Ecto neural progenitor cell (in vitro differentiated cells): ENCODE measurements around the gene ITGAL.
A peak's percentile ranks its signal among the peaks of the same experiment; 100 is the strongest.
"Not testable (repeated sequence)": the region's sequence is repeated elsewhere in the genome, so short reads cannot be mapped to it uniquely, and the experiment has no call there.

Experiments used
- DNase-seq: peaks from one replicate; pipeline ENCODE4 v3.0.0-alpha.2; 2018; ENCODE audit warnings: low spot score

The ITGAL gene

DNA sequence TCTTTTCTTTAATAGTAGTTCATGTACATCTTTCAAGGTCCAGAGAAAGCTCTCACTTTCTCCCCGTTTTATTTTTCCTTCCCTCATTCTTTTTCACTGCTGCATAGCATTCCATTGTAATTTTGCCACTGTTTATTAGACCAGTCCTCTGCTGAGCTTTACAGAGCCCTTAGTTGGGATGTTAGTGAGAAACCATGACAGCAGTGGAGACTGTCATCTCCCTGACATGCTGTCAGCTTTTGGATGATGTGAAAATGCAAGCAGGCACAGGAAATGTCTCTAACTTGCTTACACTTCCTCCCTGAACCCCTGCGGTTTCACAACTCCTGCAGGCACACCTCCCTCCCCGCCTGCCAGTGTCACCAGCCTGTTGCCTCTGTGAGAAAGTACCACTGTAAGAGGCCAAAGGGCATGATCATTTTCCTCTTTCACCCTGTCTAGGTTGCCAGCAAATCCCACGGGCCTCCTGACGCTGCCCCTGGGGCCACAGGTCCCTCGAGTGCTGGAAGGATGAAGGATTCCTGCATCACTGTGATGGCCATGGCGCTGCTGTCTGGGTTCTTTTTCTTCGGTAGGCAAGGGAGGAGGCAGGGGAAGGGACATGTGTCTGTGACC lies at the start of gene ITGAL:
TSS of gene ITGAL (plus strand) at position 415 of the 615 bp plus-strand sequence. CDS start at position 511, 96 bp downstream.
- no peak for DNase-seq

DNA sequence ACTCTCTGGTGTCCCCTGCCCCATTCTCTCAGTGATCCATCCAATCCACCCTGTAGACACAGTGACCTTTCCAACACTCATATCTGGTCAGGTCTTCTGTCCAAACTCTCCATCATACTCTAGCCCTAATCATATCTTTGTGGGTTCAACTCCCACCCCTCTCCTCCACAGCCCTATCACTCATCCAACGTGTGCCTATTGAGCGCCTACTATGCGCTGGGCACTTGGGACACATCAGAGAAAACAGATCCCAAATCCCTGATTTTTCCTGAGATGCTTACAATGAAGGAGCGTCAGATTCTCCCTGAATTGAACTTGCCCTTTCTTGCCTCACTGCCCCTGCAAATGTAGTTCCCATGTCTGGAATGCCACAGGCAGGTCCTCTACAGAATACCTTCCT lies 44.5 kb upstream of the ITGAL start:
- DNase-seq = no peak

DNA sequence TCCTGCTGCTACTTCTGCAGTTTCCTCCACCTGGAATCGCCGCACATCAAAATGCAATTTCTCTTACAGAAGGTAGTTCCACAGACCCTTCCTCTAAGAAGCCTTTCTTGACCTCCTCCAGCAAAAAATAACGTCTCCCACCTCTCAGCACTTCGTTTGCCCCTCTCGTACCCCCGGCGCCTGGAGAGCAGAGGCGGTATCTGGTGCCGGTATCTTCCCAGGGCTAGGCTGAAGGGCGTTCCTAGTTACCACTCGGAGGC lies 43.2 kb upstream of the ITGAL start:
- no peak for DNase-seq

DNA sequence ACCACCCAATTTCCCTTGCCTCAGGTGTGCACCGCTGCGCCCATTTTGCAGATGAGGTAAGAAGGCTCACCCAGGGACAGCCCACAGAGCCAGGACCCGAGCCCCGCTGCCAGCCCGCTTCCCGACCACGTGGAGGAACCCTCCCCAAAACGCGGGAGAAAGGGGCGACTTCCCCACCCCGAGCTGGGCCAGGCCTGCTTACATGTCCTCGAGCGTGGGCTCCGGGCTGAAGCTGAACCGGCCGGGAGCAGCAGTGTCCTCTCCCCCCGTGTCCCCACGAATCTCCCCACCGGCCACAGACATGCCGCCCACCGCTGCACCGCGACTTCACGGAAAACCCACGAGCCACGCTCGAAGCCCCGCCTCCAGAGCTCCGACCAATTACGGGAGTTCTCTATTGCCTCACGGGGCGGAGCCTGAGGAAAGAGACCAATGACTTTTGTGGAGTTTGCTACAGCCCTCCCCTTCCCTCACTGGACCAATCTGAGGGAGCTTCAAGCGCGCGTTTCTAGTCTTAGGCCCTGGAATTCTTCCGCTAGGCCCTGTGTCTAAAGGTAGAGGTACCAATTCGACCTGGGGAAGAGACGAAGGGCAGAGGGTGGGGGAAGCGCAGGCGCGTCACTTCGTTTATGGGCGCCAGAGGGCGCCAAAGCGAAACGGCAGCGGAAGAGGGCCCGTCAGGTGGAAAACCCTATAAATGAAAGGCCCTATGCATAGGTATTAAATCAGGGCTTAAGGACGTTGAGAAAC lies 42.7 kb upstream of the ITGAL start, which contains the start of gene DCTPP1:
TSS of gene DCTPP1 (minus strand) at position 353 of the 750 bp plus-strand sequence. CDS start at position 303, 50 bp downstream.
- peak; percentile 92 for DNase-seq

DNA sequence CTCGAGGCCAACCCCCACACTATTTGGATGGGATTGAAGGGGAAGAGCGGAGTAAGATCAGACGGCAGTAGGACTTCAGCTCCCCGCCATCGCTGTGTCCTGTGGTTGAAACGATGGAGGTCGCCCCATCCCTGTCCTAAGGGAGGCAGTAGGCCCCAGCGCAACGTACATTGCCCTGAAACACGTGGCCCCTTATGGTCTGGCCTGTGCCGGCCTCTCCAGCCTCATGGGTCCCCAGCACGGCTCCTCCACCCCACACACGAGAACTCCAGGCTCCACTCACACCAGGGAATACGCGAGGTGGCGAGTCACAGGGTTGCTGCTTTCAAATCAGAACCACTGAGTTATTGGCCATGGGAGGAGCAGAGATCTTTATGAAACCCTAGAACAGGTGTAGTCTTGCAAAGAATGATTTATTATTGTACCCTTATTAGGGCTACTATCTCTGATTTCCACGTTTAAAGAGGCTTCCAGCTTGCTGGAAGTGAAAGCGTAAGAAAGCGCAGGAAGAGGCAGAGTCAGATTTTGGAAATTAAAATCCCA lies 42.0 kb upstream of the ITGAL start:
- no peak for DNase-seq

DNA sequence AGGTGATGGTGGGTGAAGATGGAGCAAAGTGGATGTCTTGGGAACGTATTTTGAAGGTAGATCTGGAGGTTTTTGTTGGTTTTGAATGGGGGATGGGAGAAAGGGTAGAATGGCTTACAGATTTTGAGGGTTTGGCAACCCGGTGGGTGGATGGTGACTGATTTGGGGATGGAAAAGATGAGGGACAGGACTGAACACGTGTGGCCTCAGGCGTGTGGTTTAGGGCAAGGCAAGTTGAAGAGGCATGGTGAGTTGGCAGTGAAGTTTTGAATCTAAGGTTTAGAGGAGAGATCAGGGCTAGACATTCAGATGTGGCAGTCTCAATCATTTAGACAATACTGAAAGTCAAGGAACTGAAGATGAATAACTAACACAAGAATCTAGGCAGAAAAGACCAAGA lies 37.7 kb upstream of the ITGAL start:
- DNase-seq = no peak

DNA sequence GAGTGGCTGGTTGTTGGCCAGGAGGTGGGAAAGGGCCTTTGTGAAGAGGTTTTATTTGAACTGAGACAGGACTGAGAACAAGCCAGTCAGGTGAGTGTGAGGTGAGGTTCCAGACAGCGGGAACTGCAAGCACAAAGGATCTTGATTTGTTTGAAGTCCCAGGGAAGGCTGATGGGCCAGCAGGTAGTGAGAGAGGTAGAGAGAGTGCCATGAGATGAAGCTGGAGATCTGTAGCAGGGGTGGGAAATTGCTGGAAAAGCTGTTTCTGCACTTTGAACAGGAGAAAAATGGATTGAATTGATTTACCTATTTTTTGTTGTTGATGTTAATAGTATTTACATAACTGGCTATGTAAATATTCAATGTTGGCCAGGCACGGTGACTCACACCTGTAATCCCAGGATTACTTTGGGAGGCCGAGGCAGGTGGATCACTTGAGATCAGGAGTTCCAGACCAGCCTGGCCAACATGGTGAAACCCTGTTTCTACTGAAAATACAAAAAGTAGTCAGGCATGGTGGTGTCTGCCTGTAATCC lies 35.0 kb upstream of the ITGAL start:
- no peak for DNase-seq

DNA sequence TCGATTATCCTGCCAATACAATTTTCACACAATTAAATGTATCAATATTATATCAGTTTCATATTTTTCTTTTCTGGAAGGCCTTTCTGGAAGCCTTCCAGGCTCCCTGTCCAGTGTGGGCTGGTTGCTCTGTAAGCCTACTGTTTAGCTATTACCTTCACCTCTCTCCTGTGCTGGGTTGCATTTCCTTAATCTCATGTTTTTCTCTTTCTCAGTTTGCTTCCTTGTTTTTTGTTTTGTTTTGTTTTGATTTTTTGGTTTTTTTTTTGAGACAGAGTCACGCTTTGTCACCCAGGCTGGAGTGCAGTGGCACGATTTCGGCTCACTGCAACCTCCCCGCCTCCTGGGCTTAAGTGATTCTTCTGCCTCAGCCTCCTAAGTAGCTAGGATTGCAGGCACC lies 33.7 kb upstream of the ITGAL start:
- no peak for DNase-seq

DNA sequence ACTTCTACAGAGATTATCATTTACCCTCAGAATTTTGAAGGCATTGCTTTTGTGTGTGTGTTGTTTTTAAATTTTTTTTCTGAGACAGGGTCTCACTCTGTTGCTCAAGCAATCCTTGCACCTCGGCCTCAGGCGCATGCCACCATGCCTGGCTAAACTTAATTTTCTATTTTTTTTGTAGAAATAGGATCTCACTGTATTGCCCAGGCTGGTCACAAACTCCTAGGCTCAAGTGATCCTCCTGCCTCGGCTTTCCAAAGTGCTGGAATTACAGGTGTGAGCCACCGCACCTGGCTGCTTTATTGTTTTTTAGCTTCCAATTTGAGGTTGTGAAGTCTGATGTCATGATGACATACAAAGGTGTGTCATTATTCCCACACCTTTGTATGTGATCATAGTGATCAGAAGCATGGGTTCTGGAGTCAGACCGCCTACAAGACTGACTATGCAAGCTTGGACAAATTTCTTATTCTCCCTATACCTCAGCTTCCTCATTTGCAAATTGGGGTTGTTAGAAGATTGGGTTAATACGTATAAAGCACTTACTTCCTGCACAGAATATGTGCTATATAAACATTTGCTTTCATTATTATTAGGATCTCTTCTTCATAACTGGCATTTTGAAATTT lies 32.7 kb upstream of the ITGAL start:
- DNase-seq = no peak

DNA sequence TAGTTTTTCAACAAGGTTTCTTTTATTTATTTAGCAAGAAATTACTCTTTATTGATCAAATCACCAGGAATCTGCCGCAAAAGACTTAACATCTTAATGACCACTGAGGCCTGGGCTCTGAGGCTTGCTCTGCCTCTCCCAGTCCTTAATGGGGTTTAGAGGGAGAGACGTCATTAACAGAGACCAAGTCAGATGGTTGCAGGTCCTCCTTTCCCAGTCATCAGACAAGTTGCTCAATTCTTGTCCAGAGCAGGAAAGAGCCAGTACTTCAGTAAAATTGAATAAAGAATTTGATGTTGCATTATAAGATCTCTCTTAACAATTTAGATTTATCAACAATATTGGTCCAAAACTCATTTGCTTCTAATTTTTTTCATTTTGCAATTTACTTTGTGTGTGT lies 28.9 kb upstream of the ITGAL start:
- DNase-seq = no peak

DNA sequence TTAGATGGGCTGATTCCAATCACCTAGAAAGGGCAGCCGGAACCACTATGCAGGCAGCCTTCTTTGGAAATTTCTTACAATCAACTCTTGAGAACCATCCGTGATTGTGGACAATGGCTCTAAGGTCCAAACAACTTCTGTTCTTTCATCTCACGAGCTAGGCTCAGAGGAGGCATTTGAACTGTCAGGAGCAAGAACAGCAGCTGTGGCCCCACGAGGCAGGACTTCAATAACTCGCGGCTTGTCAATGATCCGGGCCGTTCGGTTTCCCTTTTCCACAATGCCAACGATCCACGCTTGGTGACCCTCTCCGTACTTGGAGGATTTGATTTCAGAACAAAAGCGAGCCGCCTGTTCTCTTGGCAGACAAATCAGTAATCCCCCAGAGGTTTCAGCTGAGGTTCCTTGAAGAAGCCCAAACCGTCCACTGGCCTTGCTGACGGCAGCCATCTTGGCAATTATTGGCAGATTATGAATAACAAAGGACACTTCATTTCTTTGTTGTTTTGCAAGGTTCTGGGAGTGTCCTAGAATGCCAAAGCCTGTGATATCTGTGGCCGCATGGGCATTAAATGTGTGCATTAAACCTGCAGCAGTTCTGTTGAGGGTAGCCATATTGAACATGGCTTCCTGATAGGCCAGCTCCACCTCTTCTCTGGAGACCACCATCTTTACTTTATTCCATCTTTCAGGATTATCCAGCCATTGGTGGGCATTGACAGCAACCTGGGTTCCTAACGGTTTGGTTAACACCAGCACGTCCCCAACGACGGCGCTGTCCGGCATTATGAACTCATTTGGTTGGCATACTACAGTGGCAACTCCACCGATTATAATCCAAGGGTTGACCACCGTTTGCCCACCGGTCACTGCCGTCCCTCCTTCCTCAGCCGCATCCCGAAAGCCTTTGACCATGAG lies 28.1 kb upstream of the ITGAL start:
- DNase-seq = no peak

DNA sequence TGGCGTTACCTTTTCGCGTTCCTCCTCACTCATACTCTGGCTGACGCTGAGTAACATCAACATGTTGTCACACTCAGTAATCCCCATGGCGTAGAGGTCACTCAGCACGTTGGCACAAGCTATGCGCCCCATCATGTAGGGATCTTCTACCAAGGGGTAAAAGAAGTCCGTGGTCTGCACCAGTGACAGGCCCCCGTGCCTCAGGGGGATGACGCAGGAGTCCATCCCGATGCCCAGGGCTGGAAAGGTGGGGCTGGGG lies 27.5 kb upstream of the ITGAL start:
- no peak for DNase-seq

DNA sequence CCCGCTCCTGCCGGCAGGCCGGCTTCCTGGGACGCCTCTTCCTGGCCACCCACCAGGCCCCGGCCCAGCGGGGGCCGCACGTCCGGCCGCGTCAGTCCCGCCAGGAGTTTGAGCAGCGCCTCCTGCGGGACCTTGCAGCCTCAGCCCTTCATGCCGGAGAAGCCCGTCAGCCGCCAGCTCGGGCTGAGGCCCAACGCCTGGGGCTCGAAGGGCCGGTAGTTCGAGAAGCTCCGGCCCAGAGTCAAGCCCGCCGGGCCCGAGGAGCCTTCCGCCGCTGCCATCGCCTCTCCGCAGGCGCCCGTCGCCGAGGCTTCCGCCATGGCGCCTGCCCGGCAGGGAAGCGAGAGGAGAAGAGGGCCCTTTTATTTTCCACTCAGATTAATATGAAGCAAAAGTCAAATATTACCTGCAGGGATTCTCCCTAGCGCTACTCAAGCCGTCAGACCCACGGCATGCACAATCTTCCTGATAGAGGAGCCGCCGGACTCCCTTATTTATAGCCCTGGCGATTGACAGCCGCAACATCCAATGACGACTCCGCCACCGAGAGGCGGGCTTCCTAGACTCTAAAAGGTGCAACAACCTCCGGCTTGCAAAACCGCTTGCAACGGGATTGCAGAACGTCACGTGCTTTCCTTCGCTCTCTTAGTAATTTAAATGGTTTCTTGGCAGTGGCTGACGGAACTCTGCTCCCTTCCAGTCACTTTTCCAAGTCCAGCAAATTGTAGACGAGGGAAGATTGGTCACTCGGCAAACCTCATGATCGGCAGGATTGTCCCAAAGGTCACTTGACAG lies 26.9 kb upstream of the ITGAL start, which contains the start of gene SEPHS2:
TSS of gene SEPHS2 (minus strand) at position 467 of the 795 bp plus-strand sequence. CDS start at position 320, 147 bp downstream.
- peak; percentile 91 for DNase-seq

DNA sequence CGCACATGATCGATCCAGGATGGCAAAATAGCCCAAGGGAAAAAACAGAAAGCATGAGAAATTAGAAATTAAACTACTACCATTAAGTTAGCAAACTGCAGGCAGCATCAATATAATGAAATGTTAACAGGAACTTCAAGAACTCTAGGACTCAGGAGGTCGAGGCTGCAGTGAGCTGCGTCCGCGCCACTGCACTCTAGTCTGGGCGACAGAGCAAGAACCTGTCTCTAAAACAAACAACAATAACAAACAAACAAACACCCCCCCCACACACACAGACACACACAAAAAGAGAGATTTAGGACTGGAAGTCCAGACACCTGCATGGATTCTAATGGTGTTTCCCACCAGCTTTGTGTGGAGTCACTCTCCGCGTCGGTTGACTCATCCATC lies 26.3 kb upstream of the ITGAL start:
- no peak for DNase-seq

DNA sequence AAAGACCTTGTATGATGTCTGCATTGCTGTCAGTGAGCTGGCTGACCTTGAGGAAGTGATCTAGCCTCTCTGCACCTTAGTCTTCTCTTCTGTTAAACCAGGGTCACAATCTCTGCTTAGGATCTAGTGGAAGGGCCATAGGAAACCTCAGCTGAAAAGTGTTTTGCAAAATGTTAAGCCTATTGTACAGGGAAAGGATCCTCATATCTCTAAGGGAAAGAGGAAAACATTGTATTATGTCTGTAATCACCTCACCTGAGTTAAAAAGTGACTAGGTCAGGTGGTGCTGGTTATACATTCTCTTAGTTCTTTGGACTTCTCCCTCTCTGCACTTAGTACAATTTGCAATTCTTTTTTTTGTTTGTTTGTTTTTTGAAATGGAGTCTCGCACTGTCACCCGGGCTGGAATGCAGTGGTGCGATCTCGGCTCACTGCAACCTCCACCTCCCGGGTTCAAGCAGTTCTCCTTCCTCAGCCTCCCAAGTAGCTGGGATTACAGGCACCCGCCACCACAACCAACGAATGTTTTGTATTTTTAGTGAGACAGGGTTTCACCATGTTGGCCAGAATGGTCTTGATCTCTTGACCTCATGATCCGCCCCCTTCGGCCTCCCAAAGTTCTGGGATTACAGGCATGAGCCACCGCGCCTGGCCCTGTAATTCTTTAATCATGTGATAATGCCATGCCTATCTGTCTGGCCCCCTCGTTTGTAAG lies 24.9 kb upstream of the ITGAL start:
- DNase-seq = no peak

DNA sequence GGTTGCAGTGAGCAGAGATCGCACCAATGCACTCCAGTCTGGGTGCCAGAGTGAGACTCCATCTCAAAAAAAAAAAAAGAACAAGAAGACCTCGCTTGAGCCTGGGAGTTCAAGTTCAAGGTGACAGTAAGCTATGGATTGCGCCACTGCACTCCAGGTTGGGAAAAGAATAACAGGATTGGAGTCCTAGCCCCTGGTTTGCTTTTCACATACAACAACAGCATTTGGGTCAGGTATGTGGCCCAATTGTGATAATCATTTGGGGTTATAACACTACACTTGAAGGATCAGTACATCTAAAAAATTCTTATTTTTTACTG lies 23.5 kb upstream of the ITGAL start:
- DNase-seq = no peak

DNA sequence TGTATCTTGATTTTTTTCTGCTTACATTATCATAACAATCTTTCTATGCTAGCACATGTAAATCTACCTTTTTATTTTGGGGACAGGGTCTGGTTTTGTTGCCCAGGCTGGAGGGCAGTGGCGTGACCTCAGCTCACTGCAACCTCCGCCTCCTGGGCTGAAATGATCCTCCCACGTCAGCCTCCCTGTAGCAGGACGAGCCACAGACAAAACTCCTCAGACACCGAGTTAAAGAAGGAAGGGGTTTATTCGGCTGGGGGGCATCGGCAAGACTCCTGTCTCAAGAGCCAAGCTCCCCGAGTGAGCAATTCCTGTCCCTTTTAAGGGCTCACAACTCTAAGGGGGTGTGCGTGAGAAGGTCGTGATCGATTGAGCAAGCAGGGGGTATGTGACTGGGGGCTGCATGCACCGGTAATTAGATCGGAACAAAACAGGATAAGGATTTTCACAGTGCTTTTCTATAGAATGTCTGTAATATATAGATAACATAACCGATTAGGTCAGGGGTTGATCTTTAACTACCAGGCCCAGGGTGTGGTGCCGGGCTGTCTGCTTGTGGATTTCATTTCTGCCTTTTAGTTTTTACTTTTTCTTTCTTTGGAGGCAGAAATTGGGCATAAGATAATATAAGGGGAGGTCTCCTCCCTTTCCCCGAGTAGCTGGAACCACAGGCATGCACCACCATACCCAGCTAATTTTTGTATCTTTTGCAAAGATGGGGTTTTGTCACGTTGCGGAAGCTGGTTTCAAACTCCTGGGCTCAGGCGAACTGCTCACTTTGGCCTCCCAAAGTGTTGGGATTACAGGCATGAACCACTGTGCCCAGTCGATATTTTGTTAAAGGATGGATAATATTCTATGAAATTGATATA lies 19.6 kb upstream of the ITGAL start:
- DNase-seq = not testable (repeated sequence)

DNA sequence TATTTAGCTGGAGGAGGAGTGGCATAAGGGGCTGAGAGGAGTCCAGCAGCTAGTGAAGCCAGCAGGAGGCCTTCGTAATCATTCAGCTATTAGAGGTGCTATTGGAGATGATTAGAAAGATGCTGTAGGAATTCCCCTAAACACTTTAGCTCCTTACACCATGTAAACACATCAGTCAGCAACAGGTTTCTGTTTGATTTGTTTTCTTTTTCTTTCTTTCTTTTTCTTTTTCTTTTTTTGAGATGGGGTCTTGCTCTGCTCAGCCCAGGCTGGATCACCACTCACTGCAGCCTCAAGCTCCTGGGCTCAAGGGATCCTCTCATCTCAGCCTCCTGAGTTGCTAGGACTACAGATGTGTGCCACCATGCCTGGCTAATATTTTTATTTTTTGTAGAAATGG lies 16.2 kb upstream of the ITGAL start:
- DNase-seq = no peak

DNA sequence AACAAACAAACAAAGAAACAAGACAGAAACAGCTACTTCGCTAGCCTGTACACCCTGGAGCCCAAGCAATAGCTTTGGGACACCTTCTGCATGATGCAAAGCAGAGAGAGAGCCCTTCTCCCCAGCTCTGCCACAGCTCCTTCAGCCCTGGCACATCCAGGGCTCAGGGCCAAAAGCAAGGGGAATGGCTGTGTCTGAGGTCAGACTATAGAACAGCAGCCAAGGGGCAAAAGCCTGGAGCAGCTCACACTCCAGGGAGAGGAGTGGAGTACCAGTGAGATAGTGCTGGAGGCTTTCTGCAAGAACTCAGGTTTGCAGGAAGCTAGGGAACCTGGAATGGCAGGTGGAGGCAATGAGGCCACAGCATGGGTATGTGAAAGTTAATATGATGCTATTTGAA lies 15.3 kb upstream of the ITGAL start:
- DNase-seq = no peak
